H1 (cell line): ENCODE results near the gene TMEM163. TPM values are rescaled to one million over a fixed set of nuclear protein-coding genes. Genes with fewer than 3 reads are reported as not detected.
A peak's percentile ranks its signal among the peaks of the same experiment; 100 is the strongest.

Experiments used
- CTCF ChIA-PET: fragments of 300-600 bp; sonication (Branson Sonifier 250); formaldehyde crosslinking; loops from one replicate; lab custom pipeline; 2021; ENCODE audit not compliant: partially characterized antibody; lab: Charles Lee
- POLR2A ChIA-PET: fragments of 300-600 bp; sonication (Branson Sonifier 250); formaldehyde crosslinking; loops from one replicate; lab custom pipeline; 2021; ENCODE audit warnings: inconsistent platforms; ENCODE audit not compliant: partially characterized antibody; lab: Charles Lee
- DNase-seq, 2 experiments: peaks; one replicate each; pipeline versions ENCODE4 v3.0.0 to v3.0.0-alpha.2; 2010 to 2022; ENCODE audit warnings: low spot score in 2 of 2, low read depth in 1 of 2, mixed read lengths in 1 of 2
- FAIRE-seq: peaks from 2 replicates; lab custom pipeline; 2011; peaks lifted over from hg19 to GRCh38; lab: Jason Lieb, UNC
- H2AFZ ChIP-seq: 2 replicates; pipeline ENCODE4 v1.8.1; 2012; ENCODE audit warnings: low read length, inconsistent platforms
- H2AK5ac ChIP-seq: 2 replicates; pipeline ENCODE4 v1.6.1; 2013; ENCODE audit warnings: low read depth, low read length
- H2BK120ac ChIP-seq: replicated peaks from 2 replicates; pipeline ENCODE3; 2013; ENCODE audit warnings: low read depth, low read length, inconsistent platforms
- H2BK12ac ChIP-seq: 2 replicates; pipeline ENCODE4 v1.6.1; 2013; ENCODE audit warnings: low read depth, low read length
- H2BK15ac ChIP-seq: 2 replicates; pipeline ENCODE4 v1.6.1; 2013; ENCODE audit warnings: low read length
- H2BK20ac ChIP-seq: 2 replicates; pipeline ENCODE4 v1.6.1; 2013; ENCODE audit warnings: low read length
- H2BK5ac ChIP-seq: 2 replicates; pipeline ENCODE4 v1.6.1; 2013; ENCODE audit warnings: low read depth, low read length
- H3K14ac ChIP-seq: 2 replicates; pipeline ENCODE4 v1.6.1; 2013; ENCODE audit warnings: inconsistent platforms; ENCODE audit not compliant: insufficient read length
- H3K18ac ChIP-seq: 2 replicates; pipeline ENCODE4 v1.6.1; 2013; ENCODE audit warnings: low read length; ENCODE audit errors: extremely low read depth
- H3K23ac ChIP-seq: 2 replicates; pipeline ENCODE4 v1.6.1; 2013; ENCODE audit warnings: inconsistent platforms; ENCODE audit not compliant: insufficient read length
- H3K23me2 ChIP-seq: 2 replicates; pipeline ENCODE4 v1.6.1; 2013; ENCODE audit warnings: low read depth, low read length
- H3K27ac ChIP-seq: 2 replicates; pipeline ENCODE4 v1.6.1; 2011; ENCODE audit warnings: low read depth, low read length, inconsistent platforms
- H3K27me3 ChIP-seq, 4 experiments: replicated peaks in 1 of 4; 1 replicate in 1 of 4; 2 replicates in 3 of 4; pipeline versions ENCODE4 v1.6.1 to v1.8.1; 2011 to 2013; ENCODE audit warnings: low read length in 3 of 4, mild to moderate bottlenecking in 3 of 4, inconsistent platforms in 2 of 4, mixed read lengths in 2 of 4, moderate library complexity in 1 of 4; ENCODE audit not compliant: control insufficient read depth in 3 of 4, insufficient read depth in 3 of 4; ENCODE audit errors: extremely low read depth in 1 of 4
- H3K36me3 ChIP-seq, 4 experiments: 2 replicates each; pipeline versions ENCODE4 v1.6.1 to v1.8.1; 2011 to 2013; ENCODE audit warnings: mild to moderate bottlenecking in 4 of 4, low read length in 3 of 4, moderate library complexity in 2 of 4, control low read depth in 1 of 4, inconsistent platforms in 1 of 4; ENCODE audit not compliant: insufficient read depth in 4 of 4, control insufficient read depth in 2 of 4
- H3K4ac ChIP-seq: replicated peaks from 2 replicates; pipeline ENCODE3; 2013; ENCODE audit warnings: low read length, low read depth, mixed read lengths, inconsistent platforms; ENCODE audit not compliant: insufficient read length
- H3K4me1 ChIP-seq, 4 experiments: replicated peaks in 1 of 4; 1 replicate in 1 of 4; 2 replicates in 3 of 4; pipeline versions ENCODE4 v1.6.1 to v1.8.1; 2011 to 2013; ENCODE audit warnings: low read length in 3 of 4, inconsistent platforms in 2 of 4, mixed read lengths in 1 of 4; ENCODE audit not compliant: insufficient read depth in 4 of 4, control insufficient read depth in 3 of 4
- H3K4me2 ChIP-seq, 2 experiments: 2 replicates each; pipeline versions ENCODE4 v1.6.1 to v1.8.1; 2011 to 2013; ENCODE audit warnings: low read depth in 2 of 2, low read length in 2 of 2, control low read depth in 1 of 2, inconsistent platforms in 1 of 2, mild to moderate bottlenecking in 1 of 2; ENCODE audit not compliant: insufficient read depth in 1 of 2
- H3K4me3 ChIP-seq, 4 experiments: fragments of 200-600, 300-600 bp in 1 of 4; sonication (generic), shearing (Covaris generic), sonication (Bioruptor Twin) in 1 of 4; 2 replicates each; pipeline versions ENCODE4 v1.5.1 to v1.8.1; 2011 to 2016; ENCODE audit warnings: low read length in 4 of 4, low read depth in 3 of 4, control low read depth in 2 of 4, inconsistent platforms in 2 of 4, mild to moderate bottlenecking in 2 of 4, mixed read lengths in 1 of 4, moderate library complexity in 1 of 4; ENCODE audit not compliant: insufficient read depth in 2 of 4; ENCODE audit errors: extremely low read depth in 1 of 4
- H3K56ac ChIP-seq: replicated peaks from 2 replicates; pipeline ENCODE3; 2013; ENCODE audit warnings: low read depth, mild to moderate bottlenecking, mixed read lengths, low read length, inconsistent platforms; ENCODE audit not compliant: insufficient read length
- H3K79me1 ChIP-seq: 2 replicates; pipeline ENCODE4 v1.6.1; 2013; ENCODE audit warnings: low read depth, low read length, control low read depth
- H3K79me2 ChIP-seq, 2 experiments: 2 replicates each; pipeline versions ENCODE4 v1.6.1 to v1.8.1; 2012 to 2013; ENCODE audit warnings: low read length in 2 of 2, mild to moderate bottlenecking in 2 of 2, inconsistent platforms in 1 of 2; ENCODE audit not compliant: insufficient read depth in 2 of 2, control insufficient read depth in 1 of 2
- H3K9ac ChIP-seq, 4 experiments: replicated peaks in 1 of 4; 1 replicate in 1 of 4; 2 replicates in 3 of 4; pipeline versions ENCODE4 v1.6.1 to v1.8.1; 2011 to 2013; ENCODE audit warnings: low read depth in 3 of 4, low read length in 3 of 4, control low read depth in 2 of 4, mild to moderate bottlenecking in 2 of 4, moderate library complexity in 2 of 4, inconsistent platforms in 1 of 4; ENCODE audit errors: extremely low read depth in 1 of 4
- H3K9me3 ChIP-seq, 2 experiments: 2 replicates each; pipeline versions ENCODE4 v1.6.1 to v1.8.1; 2012 to 2013; ENCODE audit warnings: mild to moderate bottlenecking in 2 of 2, moderate library complexity in 2 of 2, control low read depth in 1 of 2, inconsistent platforms in 1 of 2, low read depth in 1 of 2, low read length in 1 of 2, mixed read lengths in 1 of 2; ENCODE audit not compliant: insufficient read depth in 2 of 2
- H4K20me1 ChIP-seq, 2 experiments: replicated peaks in 1 of 2; 2 replicates each; pipeline versions ENCODE3 to v1.8.1; 2011 to 2013; ENCODE audit warnings: inconsistent platforms in 2 of 2, low read length in 2 of 2, mild to moderate bottlenecking in 1 of 2; ENCODE audit not compliant: insufficient read depth in 2 of 2, control insufficient read depth in 1 of 2
- H4K5ac ChIP-seq: 2 replicates; pipeline ENCODE4 v1.6.1; 2013; ENCODE audit warnings: low read length, low read depth, mixed read lengths, inconsistent platforms; ENCODE audit not compliant: insufficient read length
- H4K8ac ChIP-seq: 2 replicates; pipeline ENCODE4 v1.8.0; 2013; ENCODE audit warnings: mild to moderate bottlenecking, moderate library complexity, low read length, inconsistent platforms; ENCODE audit not compliant: insufficient read depth; ENCODE audit errors: extremely low read depth
- H4K91ac ChIP-seq: replicated peaks from 2 replicates; pipeline ENCODE3; 2013; ENCODE audit warnings: low read length, mixed read lengths, inconsistent platforms; ENCODE audit not compliant: insufficient read length
- ATF3 ChIP-seq: IDR thresholded peaks from 2 replicates; pipeline ENCODE4 v1.6.1; 2011; ENCODE audit warnings: low read depth, mild to moderate bottlenecking, low read length; ENCODE audit not compliant: insufficient read depth
- GABPA ChIP-seq: IDR thresholded peaks from 2 replicates; pipeline ENCODE4 v1.6.1; 2011; ENCODE audit warnings: mild to moderate bottlenecking, low read length, moderate library complexity, borderline replicate concordance; ENCODE audit not compliant: insufficient read depth
- MAFK ChIP-seq: IDR thresholded peaks from 2 replicates; pipeline ENCODE4 v1.6.1; 2012; ENCODE audit warnings: low read depth, mild to moderate bottlenecking, improper control_type of control experiment, low read length
- SIRT6 ChIP-seq: IDR thresholded peaks from one replicate; pipeline ENCODE4 v1.7.1; 2012; ENCODE audit warnings: low read length, inconsistent platforms
- SRF ChIP-seq: IDR thresholded peaks from 2 replicates; pipeline ENCODE4 v1.6.1; 2011; ENCODE audit warnings: mild to moderate bottlenecking, low read depth, low read length, moderate library complexity
- TEAD4 ChIP-seq: IDR thresholded peaks from 2 replicates; pipeline ENCODE4 v1.6.1; 2012; ENCODE audit warnings: low read depth, low read length, inconsistent platforms, mixed read lengths
- WGBS, 2 experiments: shearing (Covaris generic) in 1 of 2; methylation state at CpG; one replicate each; pipeline versions ENCODE4 v1.1.6 to v1.1.7; 2013 to 2015; ENCODE audit warnings: low lambda C conversion rate in 2 of 2, mixed read lengths in 2 of 2, inconsistent platforms in 1 of 2, low coverage in 1 of 2, missing lambda C conversion rate in 1 of 2; ENCODE audit not compliant: insufficient replicate concordance in 2 of 2, insufficient coverage in 1 of 2, insufficient read length in 1 of 2; ENCODE audit errors: extremely low coverage in 1 of 2, missing lambda C conversion rate in 1 of 2; 5-methylcytosine and 5-hydroxymethylcytosine counted together
- polyA plus RNA-seq, 7 experiments: library from polyadenylated mRNA; depleted of rRNA in 3 of 7; stranded (reverse) in 5 of 7; unstranded in 2 of 7; fragments of >200 nt in 5 of 7; fragments of 200-250 nt in 2 of 7; gene quantifications; 1 replicate in 5 of 7; 2 replicates in 1 of 7; 4 replicates in 1 of 7; pipeline versions ENCODE4 v1.2.1 to v1.2.3, GENCODE V29; 2011 to 2013; ENCODE audit warnings: missing spikeins in 2 of 7, mixed read lengths in 2 of 7
- total RNA-seq: library from RNA; stranded (reverse); fragmentation: NEBNext Ultra II Directional; extraction: Animal tissue kit (Norgen Biotek cat#: 25700); gene quantifications from 2 replicates; pipeline ENCODE4 v1.2.1, GENCODE V29; 2021
- TF ChIP-seq, protein P1 (sequence below): IDR thresholded peaks from 2 replicates; pipeline ENCODE4 v1.6.1; 2012; ENCODE audit warnings: inconsistent platforms
- TF ChIP-seq, protein P2 (sequence below): IDR thresholded peaks from 2 replicates; pipeline ENCODE4 v1.6.1; 2012; ENCODE audit warnings: low read length, inconsistent platforms

Gene TMEM163
- total and polyA plus RNA-seq, 2 of the 8 experiments (the other 6 are each of a cell fraction or from before 2014, with no cell fraction given): 2.8 to 3.2 TPM

- H4K91ac ChIP-seq: no peak overlapping the region
- no peak overlapping the region for H3K27ac ChIP-seq
- H3K27me3 ChIP-seq: no peaks in the 10 kb centered on the region; a peak in 1 of 7 replicates
- H4K5ac ChIP-seq: no peak overlapping the region
- no peak overlapping the region for H2BK12ac ChIP-seq
- H2BK5ac ChIP-seq: no peak overlapping the region
- ChIA-PET POLR2A (no interaction called here), CTCF (interaction anchor here (0.6 to 1.0 kb wide), 3 partner anchors 12 to 32 kb away, joined by 3 to 4 read pairs (median 3); no protein-coding TSS in a partner anchor)
- 0 out of 2 replicates have a peak overlapping the region, but pooled peaks have one; percentile 13 for H2AK5ac ChIP-seq
- no peaks in the 10 kb centered on the region for H3K79me2 ChIP-seq
- H3K36me3 ChIP-seq: no peaks in the 10 kb centered on the region
- H3K79me1 ChIP-seq: no peaks in the 10 kb centered on the region; the same call in 1 of the 2 replicates
- H2BK15ac ChIP-seq: peak overlapping the region; percentile 40; the same call in 1 of the 2 replicates
- H3K4ac ChIP-seq: no peak overlapping the region
- FAIRE-seq: no peak
- peaks cover 4% of the 10 kb centered on the region; the same call in 1 of the 2 replicates for H3K23me2 ChIP-seq
- H3K14ac ChIP-seq: no peak overlapping the region
- no peaks in the 10 kb centered on the region for H4K20me1 ChIP-seq
- H3K56ac ChIP-seq: no peak overlapping the region
- H3K4me1 ChIP-seq: no peaks in the 10 kb centered on the region; a peak in 1 of 7 replicates
- TF ChIP-seq, protein P1, sequence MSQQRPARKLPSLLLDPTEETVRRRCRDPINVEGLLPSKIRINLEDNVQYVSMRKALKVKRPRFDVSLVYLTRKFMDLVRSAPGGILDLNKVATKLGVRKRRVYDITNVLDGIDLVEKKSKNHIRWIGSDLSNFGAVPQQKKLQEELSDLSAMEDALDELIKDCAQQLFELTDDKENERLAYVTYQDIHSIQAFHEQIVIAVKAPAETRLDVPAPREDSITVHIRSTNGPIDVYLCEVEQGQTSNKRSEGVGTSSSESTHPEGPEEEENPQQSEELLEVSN: no peak
- TF ChIP-seq GABPA (no peak), SIRT6 (no peak), MAFK (no peak), ATF3 (no peak), SRF (no peak), TEAD4 (no peak)
- TF ChIP-seq, protein P2, sequence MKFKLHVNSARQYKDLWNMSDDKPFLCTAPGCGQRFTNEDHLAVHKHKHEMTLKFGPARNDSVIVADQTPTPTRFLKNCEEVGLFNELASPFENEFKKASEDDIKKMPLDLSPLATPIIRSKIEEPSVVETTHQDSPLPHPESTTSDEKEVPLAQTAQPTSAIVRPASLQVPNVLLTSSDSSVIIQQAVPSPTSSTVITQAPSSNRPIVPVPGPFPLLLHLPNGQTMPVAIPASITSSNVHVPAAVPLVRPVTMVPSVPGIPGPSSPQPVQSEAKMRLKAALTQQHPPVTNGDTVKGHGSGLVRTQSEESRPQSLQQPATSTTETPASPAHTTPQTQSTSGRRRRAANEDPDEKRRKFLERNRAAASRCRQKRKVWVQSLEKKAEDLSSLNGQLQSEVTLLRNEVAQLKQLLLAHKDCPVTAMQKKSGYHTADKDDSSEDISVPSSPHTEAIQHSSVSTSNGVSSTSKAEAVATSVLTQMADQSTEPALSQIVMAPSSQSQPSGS: no peak
- H3K9ac ChIP-seq: no peak overlapping the region
- H3K9me3 ChIP-seq: no peaks in the 10 kb centered on the region
- H2AFZ ChIP-seq: no peak overlapping the region
- no peak overlapping the region for H4K8ac ChIP-seq
- H3K4me3 ChIP-seq: no peak overlapping the region
- no peak for DNase-seq
- 68% methylated on average over 4 of the region's 4 CpGs; no CpG with 5 or more reads in 1 of the 2 experiments for WGBS, 2 experiments
- no peak overlapping the region for H3K4me2 ChIP-seq
- H3K18ac ChIP-seq: no peak overlapping the region
- no peak overlapping the region for H2BK120ac ChIP-seq
- H2BK20ac ChIP-seq: no peak overlapping the region
- no peak overlapping the region for H3K23ac ChIP-seq
Observed at GRCh38 chr2:134508391-134508790, 210.4 kb downstream of the TMEM163 start.
